Measurements from ENCODE around the gene FAS.
A peak's percentile ranks its signal among the peaks of the same experiment; 100 is the strongest.

FAS gene
- total RNA-seq: 69.6 to 137 (median 96.5) reads per million in 4 donors

- peak; percentile 68 to 88 (median 74) for DNase-seq
Measured at GRCh38 chr10:88990384-88991160, at the start of gene FAS. FAS (plus strand) TSS chr10:88990798; CDS start chr10:88990877, 79 bp downstream.

- DNase-seq: no peak
Measured at GRCh38 chr10:88941026-88941425, 49.6 kb upstream of the FAS start.

GRCh38 chr10:88943778-88944177 lies 46.8 kb upstream of the FAS start:
- no peak for DNase-seq

- no peak for DNase-seq
Measured at GRCh38 chr10:88944813-88945212, 45.8 kb upstream of the FAS start.

- DNase-seq: no peak
Measured at GRCh38 chr10:88946200-88946599, 44.4 kb upstream of the FAS start.

GRCh38 chr10:88946965-88947590 lies 43.5 kb upstream of the FAS start:
- DNase-seq: no peak

GRCh38 chr10:88949051-88949450 lies 41.5 kb upstream of the FAS start:
- no peak for DNase-seq

- DNase-seq: no peak
Measured at GRCh38 chr10:88949912-88950837, 40.4 kb upstream of the FAS start.

GRCh38 chr10:88952647-88953111 lies 37.9 kb upstream of the FAS start, which contains the start of gene ACTA2:
ACTA2 (minus strand) TSS chr10:88952773; CDS start chr10:88948930, 3,843 bp downstream.
- no peak for DNase-seq

GRCh38 chr10:88953662-88954061 lies 36.9 kb upstream of the FAS start:
- no peak for DNase-seq

GRCh38 chr10:88954458-88955083 lies 36.0 kb upstream of the FAS start:
- no peak for DNase-seq

GRCh38 chr10:88957381-88957780 lies 33.2 kb upstream of the FAS start:
- no peak for DNase-seq

- DNase-seq: no peak
Measured at GRCh38 chr10:88958721-88959120, 31.9 kb upstream of the FAS start.

- peak in 1 of 5 donors; percentile 51 for DNase-seq
Measured at GRCh38 chr10:88960802-88961201, 29.8 kb upstream of the FAS start.

- no peak for DNase-seq
Measured at GRCh38 chr10:88961266-88961665, 29.3 kb upstream of the FAS start.

GRCh38 chr10:88962336-88962735 lies 28.3 kb upstream of the FAS start:
- DNase-seq: peak in 1 of 5 donors; percentile 39

- no peak for DNase-seq
Measured at GRCh38 chr10:88963318-88963717, 27.3 kb upstream of the FAS start.

GRCh38 chr10:88964360-88964759 lies 26.2 kb upstream of the FAS start:
- no peak for DNase-seq

- no peak for DNase-seq
Measured at GRCh38 chr10:88964869-88965415, 25.7 kb upstream of the FAS start.

- no peak for DNase-seq
Measured at GRCh38 chr10:88966797-88967196, 23.8 kb upstream of the FAS start.

- DNase-seq: no peak
Measured at GRCh38 chr10:88968391-88968790, 22.2 kb upstream of the FAS start.

Measured in T-helper 1 cell (primary cell).